ENCODE results near the gene MRPL28. TPM values are rescaled to one million over a fixed set of nuclear protein-coding genes. Genes with fewer than 3 reads are reported as not detected.

The MRPL28 gene
- polyA plus RNA-seq, 1 of the 3 experiments (the other 2 are of a cell fraction): 320 TPM

DNA sequence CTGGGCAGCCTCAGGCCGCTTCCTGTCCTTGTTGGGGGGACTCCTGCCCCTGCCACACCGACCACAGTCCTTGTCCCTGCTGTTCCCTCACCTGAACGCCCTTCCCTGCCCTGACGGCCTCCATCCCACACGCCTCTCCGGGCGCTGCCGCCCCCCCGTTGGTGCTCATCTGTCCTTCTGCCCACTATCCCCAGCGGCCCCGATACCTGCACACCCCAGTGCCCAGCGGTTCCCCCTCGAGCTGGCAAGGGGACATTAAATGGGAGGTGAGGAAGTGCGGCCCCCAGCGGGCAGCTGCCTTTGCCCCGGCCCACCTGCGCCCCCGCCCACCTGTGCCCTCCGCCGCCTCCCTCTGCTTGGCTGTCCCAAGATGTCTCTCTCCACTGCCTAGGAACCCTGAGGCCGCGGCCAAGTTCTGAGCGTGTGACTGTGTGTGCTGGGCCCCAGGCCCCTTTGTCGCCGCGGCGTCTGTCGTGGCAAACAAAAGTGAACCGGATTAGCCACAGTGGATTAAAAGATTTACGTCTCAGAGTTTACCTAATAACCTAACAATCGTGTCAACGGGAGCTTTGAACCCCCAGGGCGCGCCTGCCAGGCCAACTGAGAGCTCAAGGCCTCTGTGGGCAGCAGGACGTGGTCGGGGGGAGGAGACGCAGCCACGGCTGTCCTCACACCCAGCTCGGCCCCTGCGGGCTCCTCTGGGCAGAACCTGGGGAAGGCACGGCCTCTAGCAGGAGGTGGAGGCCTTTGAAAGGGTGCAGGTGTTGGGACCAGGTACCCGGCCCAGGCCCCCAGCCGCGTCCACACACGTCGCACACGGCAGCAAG lies 10.3 kb downstream of the MRPL28 start:
- Histone ChIP-seq H3K27ac (ENCODE audit: low read depth in 2 of 2, low read length in 1 of 2) (no peak overlapping the region), H3K4me1 (ENCODE audit: control insufficient read depth in 1 of 2, insufficient read depth in 2 of 2, low read depth in 1 of 2, low read length in 1 of 2) (peaks cover 0 to 18% of the 10 kb centered on the region in 2 experiments; a peak in 1 of 4 replicates), H3K4me2 (no peak overlapping the region), H3K9me3 (no peaks in the 10 kb centered on the region), H3K9me2 (no peaks in the 10 kb centered on the region), H2AFZ (ENCODE audit: low read depth) (no peak overlapping the region), H3K27me3 (ENCODE audit: insufficient read depth) (no peaks in the 10 kb centered on the region), H4K20me1 (ENCODE audit: insufficient read depth) (no peaks in the 10 kb centered on the region), H3K4me3 (ENCODE audit: low read depth in 2 of 2, low read length in 1 of 2) (no peak overlapping the region), H3K79me2 (ENCODE audit: insufficient read depth) (no peaks in the 10 kb centered on the region), H3F3A (replicated peaks; ENCODE audit: insufficient read depth) (no peaks in the 10 kb centered on the region), H3K9ac (no peak overlapping the region), H3K36me3 (replicated peaks in 1 of 2; ENCODE audit: control insufficient read depth in 1 of 2, insufficient read depth in 2 of 2, low read length in 1 of 2) (no peaks in the 10 kb centered on the region)
- WGBS (ENCODE audit: low lambda C conversion rate): 86% methylated on average over 42 of the region's 47 CpGs
- no peak for DNase-seq
- CTCF ChIA-PET: interaction anchor here (0.6 to 4.8 kb wide), 4 partner anchors 169 to 697 kb away, joined by 3 to 74 read pairs (median 20); partner anchors contain the start of gene HBQ1
- POLR2A ChIA-PET: no interaction called here
- TF ChIP-seq FOSL2 (IDR thresholded peaks at IDR 0.05; ENCODE audit: borderline replicate concordance, low read depth) (no peak), SMC3 (IDR thresholded peaks at IDR 0.05; ENCODE audit: low read depth, low read length) (no peak), TEAD4 (IDR thresholded peaks at IDR 0.05; ENCODE audit: borderline replicate concordance, insufficient read depth) (no peak), ELF1 (IDR thresholded peaks at IDR 0.05) (no peak), POLR2AphosphoS5 (IDR thresholded peaks at IDR 0.05; ENCODE audit: low read depth, low read length) (no peak), REST (IDR thresholded peaks at IDR 0.05; ENCODE audit: low read depth, low read length) (no peak), NFIC (IDR thresholded peaks at IDR 0.05; ENCODE audit: borderline replicate concordance) (no peak), RCOR1 (IDR thresholded peaks at IDR 0.05; ENCODE audit: low read length) (no peak), JUND (IDR thresholded peaks at IDR 0.05) (no peak), MEF2A (IDR thresholded peaks at IDR 0.05; ENCODE audit: borderline replicate concordance, low read depth) (no peak)
- TF ChIP-seq, protein P1, sequence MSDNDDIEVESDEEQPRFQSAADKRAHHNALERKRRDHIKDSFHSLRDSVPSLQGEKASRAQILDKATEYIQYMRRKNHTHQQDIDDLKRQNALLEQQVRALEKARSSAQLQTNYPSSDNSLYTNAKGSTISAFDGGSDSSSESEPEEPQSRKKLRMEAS (IDR thresholded peaks at IDR 0.05; ENCODE audit: low read depth): no peak
- TF ChIP-seq, protein P2, sequence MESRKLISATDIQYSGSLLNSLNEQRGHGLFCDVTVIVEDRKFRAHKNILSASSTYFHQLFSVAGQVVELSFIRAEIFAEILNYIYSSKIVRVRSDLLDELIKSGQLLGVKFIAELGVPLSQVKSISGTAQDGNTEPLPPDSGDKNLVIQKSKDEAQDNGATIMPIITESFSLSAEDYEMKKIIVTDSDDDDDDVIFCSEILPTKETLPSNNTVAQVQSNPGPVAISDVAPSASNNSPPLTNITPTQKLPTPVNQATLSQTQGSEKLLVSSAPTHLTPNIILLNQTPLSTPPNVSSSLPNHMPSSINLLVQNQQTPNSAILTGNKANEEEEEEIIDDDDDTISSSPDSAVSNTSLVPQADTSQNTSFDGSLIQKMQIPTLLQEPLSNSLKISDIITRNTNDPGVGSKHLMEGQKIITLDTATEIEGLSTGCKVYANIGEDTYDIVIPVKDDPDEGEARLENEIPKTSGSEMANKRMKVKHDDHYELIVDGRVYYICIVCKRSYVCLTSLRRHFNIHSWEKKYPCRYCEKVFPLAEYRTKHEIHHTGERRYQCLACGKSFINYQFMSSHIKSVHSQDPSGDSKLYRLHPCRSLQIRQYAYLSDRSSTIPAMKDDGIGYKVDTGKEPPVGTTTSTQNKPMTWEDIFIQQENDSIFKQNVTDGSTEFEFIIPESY (IDR thresholded peaks at IDR 0.05; ENCODE audit: borderline replicate concordance, low read depth): no peak
- TF ChIP-seq, protein P3, sequence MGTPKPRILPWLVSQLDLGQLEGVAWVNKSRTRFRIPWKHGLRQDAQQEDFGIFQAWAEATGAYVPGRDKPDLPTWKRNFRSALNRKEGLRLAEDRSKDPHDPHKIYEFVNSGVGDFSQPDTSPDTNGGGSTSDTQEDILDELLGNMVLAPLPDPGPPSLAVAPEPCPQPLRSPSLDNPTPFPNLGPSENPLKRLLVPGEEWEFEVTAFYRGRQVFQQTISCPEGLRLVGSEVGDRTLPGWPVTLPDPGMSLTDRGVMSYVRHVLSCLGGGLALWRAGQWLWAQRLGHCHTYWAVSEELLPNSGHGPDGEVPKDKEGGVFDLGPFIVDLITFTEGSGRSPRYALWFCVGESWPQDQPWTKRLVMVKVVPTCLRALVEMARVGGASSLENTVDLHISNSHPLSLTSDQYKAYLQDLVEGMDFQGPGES (IDR thresholded peaks at IDR 0.05; ENCODE audit: low read depth, low read length): no peak
- TF ChIP-seq, protein P4, sequence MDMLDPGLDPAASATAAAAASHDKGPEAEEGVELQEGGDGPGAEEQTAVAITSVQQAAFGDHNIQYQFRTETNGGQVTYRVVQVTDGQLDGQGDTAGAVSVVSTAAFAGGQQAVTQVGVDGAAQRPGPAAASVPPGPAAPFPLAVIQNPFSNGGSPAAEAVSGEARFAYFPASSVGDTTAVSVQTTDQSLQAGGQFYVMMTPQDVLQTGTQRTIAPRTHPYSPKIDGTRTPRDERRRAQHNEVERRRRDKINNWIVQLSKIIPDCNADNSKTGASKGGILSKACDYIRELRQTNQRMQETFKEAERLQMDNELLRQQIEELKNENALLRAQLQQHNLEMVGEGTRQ (IDR thresholded peaks at IDR 0.05; ENCODE audit: borderline replicate concordance, low read depth, low read length): no peak

All from SK-N-SH (cell line).